ENCODE measurements around the gene FAHD1. TPM values are rescaled to one million over a fixed set of nuclear protein-coding genes. Genes with fewer than 3 reads are reported as not detected.

Gene FAHD1
- total RNA-seq, 4 donors from 2014 or later = 25.4 to 42.0 (median 30.8) TPM

DNA sequence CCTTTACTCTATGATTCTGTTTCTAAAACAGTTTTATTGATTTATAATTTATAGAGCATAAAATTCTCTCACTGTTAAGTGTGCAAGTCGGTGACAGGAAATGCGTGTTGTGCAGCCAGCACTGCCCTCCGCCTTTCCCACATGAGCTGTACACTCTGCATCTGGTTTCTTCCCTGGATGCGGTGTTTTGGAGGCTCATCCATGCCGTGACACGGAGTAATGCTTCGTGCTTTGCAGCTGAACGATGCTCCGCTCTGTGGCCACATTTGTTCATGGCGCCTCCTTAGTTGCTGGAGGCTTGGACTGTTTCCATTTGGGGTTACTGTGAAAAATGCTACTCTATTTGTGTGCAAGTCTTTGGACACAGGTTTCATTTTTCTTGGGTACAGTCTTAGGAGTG, 26.3 kb upstream of the FAHD1 start:
- TF ChIP-seq, protein P1, sequence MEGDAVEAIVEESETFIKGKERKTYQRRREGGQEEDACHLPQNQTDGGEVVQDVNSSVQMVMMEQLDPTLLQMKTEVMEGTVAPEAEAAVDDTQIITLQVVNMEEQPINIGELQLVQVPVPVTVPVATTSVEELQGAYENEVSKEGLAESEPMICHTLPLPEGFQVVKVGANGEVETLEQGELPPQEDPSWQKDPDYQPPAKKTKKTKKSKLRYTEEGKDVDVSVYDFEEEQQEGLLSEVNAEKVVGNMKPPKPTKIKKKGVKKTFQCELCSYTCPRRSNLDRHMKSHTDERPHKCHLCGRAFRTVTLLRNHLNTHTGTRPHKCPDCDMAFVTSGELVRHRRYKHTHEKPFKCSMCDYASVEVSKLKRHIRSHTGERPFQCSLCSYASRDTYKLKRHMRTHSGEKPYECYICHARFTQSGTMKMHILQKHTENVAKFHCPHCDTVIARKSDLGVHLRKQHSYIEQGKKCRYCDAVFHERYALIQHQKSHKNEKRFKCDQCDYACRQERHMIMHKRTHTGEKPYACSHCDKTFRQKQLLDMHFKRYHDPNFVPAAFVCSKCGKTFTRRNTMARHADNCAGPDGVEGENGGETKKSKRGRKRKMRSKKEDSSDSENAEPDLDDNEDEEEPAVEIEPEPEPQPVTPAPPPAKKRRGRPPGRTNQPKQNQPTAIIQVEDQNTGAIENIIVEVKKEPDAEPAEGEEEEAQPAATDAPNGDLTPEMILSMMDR (IDR thresholded peaks at IDR 0.05; ENCODE audit: low read depth) = no peak

DNA sequence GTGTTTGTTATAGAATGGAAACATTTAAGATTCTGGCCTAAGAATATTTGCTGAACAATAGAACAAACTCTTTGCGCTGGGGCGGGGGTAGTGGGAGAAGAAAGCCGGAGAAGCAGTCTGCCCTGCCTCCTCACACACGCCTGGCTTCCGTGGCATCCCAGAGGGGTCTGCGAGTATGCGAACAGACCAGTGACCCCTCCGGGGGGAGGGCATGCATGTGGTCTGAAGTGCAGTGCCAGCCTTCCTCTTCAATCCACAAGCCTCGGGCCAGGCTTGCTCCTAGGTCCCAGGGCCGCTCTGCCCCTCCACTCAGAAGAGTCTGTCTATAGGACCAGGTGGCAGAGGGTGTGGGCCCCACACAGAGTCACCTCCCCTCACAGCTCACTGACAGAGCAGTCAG, 19.4 kb upstream of the FAHD1 start:
- TF ChIP-seq, protein P1 (IDR thresholded peaks at IDR 0.05; ENCODE audit: low read depth) = no peak

DNA sequence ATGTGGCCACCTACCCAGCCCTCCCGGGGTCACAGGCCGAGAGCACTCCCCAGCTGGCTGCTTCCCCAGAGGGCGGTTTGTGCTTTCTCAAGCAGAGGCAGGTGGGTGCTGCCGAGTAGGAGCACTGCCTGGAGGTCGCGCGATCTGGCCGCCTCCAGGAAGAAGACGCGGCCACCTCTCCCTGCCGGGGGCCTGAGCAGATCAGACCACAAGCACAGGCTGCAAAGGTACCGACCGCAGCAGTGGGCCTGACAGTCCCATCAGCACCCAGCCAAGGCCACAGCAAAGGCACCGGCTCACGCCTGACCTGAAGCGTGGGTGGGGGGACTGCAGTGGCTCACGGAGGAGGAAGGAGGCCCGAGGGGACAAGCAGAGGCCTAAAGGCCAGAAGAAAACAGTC, 18.3 kb upstream of the FAHD1 start:
- TF ChIP-seq, protein P1 (IDR thresholded peaks at IDR 0.05; ENCODE audit: low read depth) = no peak

DNA sequence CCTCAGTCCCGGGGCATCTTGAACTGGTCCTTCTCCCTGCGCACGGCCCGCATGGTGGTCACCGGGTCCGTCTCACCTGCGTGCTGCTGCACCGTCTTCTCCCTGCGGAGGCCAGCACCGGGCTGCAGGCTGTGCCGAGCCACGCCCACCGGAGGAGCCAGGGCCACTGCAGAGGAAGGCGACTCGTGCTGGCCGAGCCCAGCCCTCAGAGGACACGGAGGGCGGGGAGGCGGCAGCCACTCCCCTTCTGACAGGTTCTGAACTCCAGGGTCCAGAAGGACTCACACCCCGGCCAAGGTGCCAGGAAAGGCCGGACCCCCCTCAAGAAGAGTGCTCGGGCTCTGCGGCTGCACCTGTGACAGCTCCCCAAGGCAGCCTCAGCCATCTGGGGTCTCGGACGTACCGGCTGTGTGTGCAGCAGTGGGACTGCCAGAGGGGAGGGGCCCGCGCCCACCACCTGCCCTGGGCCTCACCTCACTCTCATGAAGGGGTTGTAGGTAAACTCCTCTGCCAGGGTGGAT, 17.7 kb upstream of the FAHD1 start:
- TF ChIP-seq, protein P1 (IDR thresholded peaks at IDR 0.05; ENCODE audit: low read depth) = no peak

DNA sequence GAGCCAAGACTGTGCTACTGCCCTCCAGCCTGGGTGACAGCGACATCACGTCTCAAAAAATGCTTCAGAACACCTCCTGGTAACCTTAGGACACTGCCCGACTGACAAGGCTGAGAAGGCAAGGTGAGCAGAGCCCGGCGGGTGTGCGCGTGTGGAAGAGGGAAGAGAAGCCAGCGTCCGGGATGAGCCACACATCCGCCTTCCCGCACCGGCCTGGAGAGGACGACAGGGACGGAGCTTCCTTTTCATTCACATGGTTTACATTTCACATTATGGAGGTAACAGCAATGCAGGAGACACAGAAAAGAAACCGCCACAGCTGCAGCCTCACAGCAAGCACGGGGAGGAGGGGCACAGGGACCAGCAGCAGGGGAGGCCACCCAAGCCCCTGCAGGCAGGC, 16.9 kb upstream of the FAHD1 start:
- TF ChIP-seq, protein P1 (IDR thresholded peaks at IDR 0.05; ENCODE audit: low read depth) = no peak

DNA sequence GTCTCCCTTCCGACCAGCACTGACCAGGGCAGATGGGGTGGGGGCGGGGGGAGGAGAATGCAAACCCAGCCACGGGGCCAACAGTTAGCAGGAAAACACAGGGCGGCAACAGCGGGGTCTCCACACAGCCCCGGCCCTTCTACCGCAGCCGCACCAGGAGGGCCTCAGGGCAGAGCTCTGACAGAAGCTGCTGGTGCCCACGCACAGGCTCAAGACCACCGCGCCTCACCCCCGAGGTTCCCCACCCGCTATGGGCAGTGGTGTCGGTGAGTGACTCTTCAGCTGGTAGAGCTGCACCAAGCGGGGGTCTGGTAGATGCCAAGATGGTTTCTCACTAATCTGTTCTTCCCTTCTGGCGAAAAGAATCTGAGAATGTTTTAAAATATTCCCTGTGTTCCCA, 16.5 kb upstream of the FAHD1 start:
- TF ChIP-seq, protein P1 (IDR thresholded peaks at IDR 0.05; ENCODE audit: low read depth) = no peak

DNA sequence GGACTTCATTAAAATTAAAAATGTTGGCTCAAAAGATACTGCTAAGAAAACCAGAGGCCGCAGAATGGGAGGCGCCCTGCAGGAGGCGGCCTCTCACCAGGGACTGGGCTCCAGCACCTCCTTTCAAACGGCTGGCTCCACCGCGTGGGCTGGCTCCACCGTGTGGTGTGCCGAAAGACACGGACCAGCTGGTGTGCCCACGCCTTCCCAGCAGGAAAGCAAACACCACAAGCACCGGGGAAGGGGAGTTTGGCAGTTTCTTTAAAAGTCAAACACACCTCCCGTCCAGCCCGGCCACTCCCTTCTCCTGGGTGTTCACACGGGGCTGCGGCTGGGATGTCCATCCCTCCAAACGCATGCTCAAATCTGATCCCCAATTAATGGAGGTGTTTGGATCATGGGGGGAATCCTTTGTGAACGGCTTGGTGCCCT, 14.3 kb upstream of the FAHD1 start:
- TF ChIP-seq, protein P1 (IDR thresholded peaks at IDR 0.05; ENCODE audit: low read depth) = no peak

All from subcutaneous adipose tissue (tissue), 4 donors.